Lower leg skin (tissue), 3 donors: ENCODE data around the gene FBXW2.

Experiments
- CTCF ChIP-seq, 3 donors: fragments of 450-650 bp; IDR thresholded peaks; one replicate each; pipeline ENCODE4 v1.5.1; 2016; ENCODE audit warnings: antibody characterized with exemption in 3 of 3, mild to moderate bottlenecking in 3 of 3, moderate library complexity in 2 of 3
- POLR2A ChIP-seq, 2 donors: fragments of 450-650 bp; IDR thresholded peaks; one replicate each; pipeline ENCODE4 v1.6.1; 2016 to 2017; ENCODE audit warnings: antibody characterized with exemption in 2 of 2, mild to moderate bottlenecking in 1 of 2, moderate library complexity in 1 of 2

GRCh38 chr9:120777229-120777628, 16.0 kb downstream of the FBXW2 start:
- no peak for TF ChIP-seq CTCF (IDR thresholded peaks at IDR 0.05)
- TF ChIP-seq POLR2A (IDR thresholded peaks at IDR 0.05), result no peak
